WTC11 (cell line): ENCODE results near the gene FFAR3. TPM values are rescaled to one million over a fixed set of nuclear protein-coding genes. Genes with fewer than 3 reads are reported as not detected.
A peak's percentile ranks its signal among the peaks of the same experiment; 100 is the strongest.
"Not testable (repeated sequence)": the region's sequence is repeated elsewhere in the genome, so short reads cannot be mapped to it uniquely, and the experiment has no call there.

Experiments
- ATAC-seq: fragments of 200-7000 bp; cut with Tn5 transposase; 2 replicates; pipeline ENCODE4 v1.10.0; 2021; ENCODE audit warnings: mild to moderate bottlenecking, moderate library complexity
- CTCF ChIA-PET: fragments of 300-600 bp; sonication (Branson Sonifier 250); formaldehyde crosslinking; loops from one replicate; lab custom pipeline; 2021; ENCODE audit warnings: antibody characterized with exemption; lab: Charles Lee
- POLR2A ChIA-PET: fragments of 350-600 bp; sonication (Branson Sonifier 250); formaldehyde crosslinking; loops from one replicate; lab custom pipeline; 2021; ENCODE audit warnings: antibody characterized with exemption; lab: Charles Lee
- DNase-seq: peaks from one replicate; pipeline ENCODE4 v3.0.0; 2021; ENCODE audit warnings: low spot score
- H3K27ac Mint-ChIP-seq: 2 replicates; pipeline ENCODE4 v1.8.0; 2021; ENCODE audit warnings: mixed read lengths
- H3K27me3 Mint-ChIP-seq: 2 replicates; pipeline ENCODE4 v1.8.0; 2021; ENCODE audit warnings: low read depth, mild to moderate bottlenecking, moderate library complexity, mixed read lengths
- H3K36me3 Mint-ChIP-seq: 2 replicates; pipeline ENCODE4 v1.8.0; 2021; ENCODE audit warnings: mixed read lengths
- H3K4me1 Mint-ChIP-seq: 2 replicates; pipeline ENCODE4 v1.8.0; 2022; ENCODE audit warnings: mixed read lengths
- H3K4me3 Mint-ChIP-seq: 2 replicates; pipeline ENCODE4 v1.8.0; 2021; ENCODE audit warnings: mild to moderate bottlenecking, moderate library complexity, mixed read lengths
- H3K9me3 Mint-ChIP-seq: 2 replicates; pipeline ENCODE4 v1.8.0; 2021; ENCODE audit warnings: mixed read lengths
- ARID4B ChIP-seq: sonication (generic); formaldehyde crosslinking; IDR thresholded peaks from 2 replicates; pipeline ENCODE4 v1.8.0; 2023; ENCODE audit warnings: missing genetic modification reagents, mild to moderate bottlenecking, borderline replicate concordance
- ATF2 ChIP-seq: sonication (generic); formaldehyde crosslinking; IDR thresholded peaks from 2 replicates; pipeline ENCODE4 v1.8.1; 2022; ENCODE audit warnings: low read depth, missing genetic modification reagents, borderline replicate concordance
- CTCF ChIP-seq: fragments of 200-600 bp; IDR thresholded peaks from 2 replicates; pipeline ENCODE4 v1.8.0; 2022; ENCODE audit warnings: antibody characterized with exemption
- FOXP1 ChIP-seq: sonication (generic); formaldehyde crosslinking; IDR thresholded peaks from 2 replicates; pipeline ENCODE4 v1.8.0; 2022; ENCODE audit warnings: missing genetic modification reagents, mild to moderate bottlenecking, moderate library complexity, borderline replicate concordance
- KAT7 ChIP-seq: sonication (generic); formaldehyde crosslinking; IDR thresholded peaks from 2 replicates; pipeline ENCODE4 v1.8.1; 2023; ENCODE audit warnings: missing genetic modification reagents, mild to moderate bottlenecking, borderline replicate concordance
- OVOL2 ChIP-seq: fragments of 250-450 bp; sonication (Bioruptor Pico); IDR thresholded peaks from 2 replicates; pipeline ENCODE4 v1.9.0; 2021; ENCODE audit warnings: mild to moderate bottlenecking, borderline replicate concordance
- PRRX2 ChIP-seq: fragments of 250-450 bp; sonication (Bioruptor Pico); IDR thresholded peaks from 2 replicates; pipeline ENCODE4 v1.8.0; 2021; ENCODE audit warnings: mild to moderate bottlenecking
- SP1 ChIP-seq: sonication (generic); formaldehyde crosslinking; conservative IDR thresholded peaks from 2 replicates; pipeline ENCODE4 v1.8.1; 2022; ENCODE audit warnings: missing genetic modification reagents
- TP53 ChIP-seq: sonication (generic); formaldehyde crosslinking; IDR thresholded peaks from 2 replicates; pipeline ENCODE4 v1.8.1; 2023; ENCODE audit warnings: mild to moderate bottlenecking, missing genetic modification reagents
- USF1 ChIP-seq: sonication (generic); formaldehyde crosslinking; IDR thresholded peaks from 2 replicates; pipeline ENCODE4 v1.8.0; 2022; ENCODE audit warnings: mild to moderate bottlenecking, missing genetic modification reagents
- ZNF281 ChIP-seq: sonication (generic); formaldehyde crosslinking; IDR thresholded peaks from 2 replicates; pipeline ENCODE4 v1.8.0; 2023; ENCODE audit warnings: mild to moderate bottlenecking, missing genetic modification reagents
- ZNF396 ChIP-seq: fragments of 250-450 bp; sonication (Bioruptor Pico); IDR thresholded peaks from 2 replicates; pipeline ENCODE4 v1.8.0; 2021; ENCODE audit warnings: mild to moderate bottlenecking, moderate library complexity, borderline replicate concordance
- ZNF532 ChIP-seq: fragments of 250-450 bp; sonication (Bioruptor Pico); IDR thresholded peaks from 2 replicates; pipeline ENCODE4 v1.9.0; 2021; ENCODE audit warnings: mild to moderate bottlenecking, borderline replicate concordance
- total RNA-seq: library from RNA; stranded (reverse); gene quantifications from 3 replicates; pipeline ENCODE4 v1.2.3, GENCODE V29; 2021

The FFAR3 gene
- total RNA-seq, 1 experiment from 2014 or later, result not detected

- no peak for TF ChIP-seq ARID4B
- TF ChIP-seq KAT7 (CRISPR knock-in tag), result no peak
These were observed 3.4 kb upstream of the FFAR3 start (continued) for GRCh38 chr19:35354898-35355297.

- H3K4me3 Mint-ChIP-seq, result no peak overlapping the region
- DNase-seq (no peak), ATAC-seq (no peak)
- H3K27ac Mint-ChIP-seq, result no peak overlapping the region; the same call in 1 of the 2 replicates
- H3K9me3 Mint-ChIP-seq, result no peaks in the 10 kb centered on the region
- TF ChIP-seq OVOL2 (no peak), ZNF281 (no peak), CTCF (no peak), ATF2 (no peak), ZNF396 (CRISPR knock-in tag) (no peak), PRRX2 (CRISPR knock-in tag) (no peak), USF1 (no peak), FOXP1 (CRISPR knock-in tag) (no peak), SP1 (CRISPR knock-in tag) (no peak), ZNF532 (no peak), TP53 (no peak)
- ChIA-PET CTCF (interaction anchor here (0.6 to 2.2 kb wide), 3 partner anchors 111 to 139 kb away, joined by 3 to 6 read pairs (median 4); no protein-coding TSS in a partner anchor), POLR2A (no interaction called here)
- no peaks in the 10 kb centered on the region for H3K27me3 Mint-ChIP-seq
- H3K4me1 Mint-ChIP-seq, result peaks cover 7% of the 10 kb centered on the region
- H3K36me3 Mint-ChIP-seq, result no peaks in the 10 kb centered on the region
These were observed 2.3 kb upstream of the FFAR3 start for GRCh38 chr19:35355791-35356460.

GRCh38 chr19:35358834-35359233 lies 574 bp downstream of the FFAR3 start:
- H3K36me3 Mint-ChIP-seq, H3K4me3 Mint-ChIP-seq, H3K27me3 Mint-ChIP-seq, H3K4me1 Mint-ChIP-seq, H3K27ac Mint-ChIP-seq, POLR2A ChIA-PET, H3K9me3 Mint-ChIP-seq: not testable (repeated sequence)
- peak; percentile 67 for ATAC-seq
- CTCF ChIA-PET, result interaction anchor here (0.8 to 1.4 kb wide), 3 partner anchors 62 to 90 kb away, joined by 3 to 5 read pairs (median 3); partner anchors contain the start of gene USF2
- peak; percentile 63 for DNase-seq

GRCh38 chr19:35359395-35359794 lies 1.1 kb downstream of the FFAR3 start:
- H3K4me1 Mint-ChIP-seq, H3K27ac Mint-ChIP-seq, POLR2A ChIA-PET, H3K27me3 Mint-ChIP-seq, H3K36me3 Mint-ChIP-seq, H3K9me3 Mint-ChIP-seq, DNase-seq, H3K4me3 Mint-ChIP-seq, ATAC-seq, CTCF ChIA-PET: not testable (repeated sequence)
